ENCODE results near the gene DBI. TPM values are rescaled to one million over a fixed set of nuclear protein-coding genes. Genes with fewer than 3 reads are reported as not detected.

Gene DBI
- polyA plus RNA-seq, 1 of the 3 experiments (the other 2 are of a cell fraction): 150 TPM

DNA sequence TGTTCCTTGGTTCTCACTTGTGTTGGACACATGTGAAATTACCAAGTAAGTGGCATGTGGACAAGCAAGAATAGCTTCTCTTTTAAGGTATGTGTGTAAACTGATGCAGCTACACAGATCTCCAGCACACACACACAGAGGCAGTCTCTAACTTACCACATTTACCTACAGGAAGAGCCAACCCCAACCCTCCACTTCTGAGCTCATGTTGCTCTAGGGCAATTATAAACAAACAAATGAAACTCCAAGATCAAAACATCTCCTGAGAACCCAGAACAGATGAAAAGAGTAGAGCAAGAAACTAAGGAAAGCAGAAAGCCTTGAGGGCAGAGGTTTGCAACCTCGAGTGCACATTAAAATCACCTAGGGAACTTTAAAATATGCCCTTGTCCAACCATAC, 48.9 kb downstream of the DBI start:
- no peaks in the 10 kb centered on the region; the same call in 1 of the 2 replicates for H3K27me3 ChIP-seq (ENCODE audit: insufficient read depth)
- no peak overlapping the region for H3K9ac ChIP-seq
- TF ChIP-seq POLR2AphosphoS5 (IDR thresholded peaks at IDR 0.05; ENCODE audit: low read depth, low read length): no peak
- no peak for TF ChIP-seq MAX (IDR thresholded peaks at IDR 0.05; ENCODE audit: low read depth)
- no peak for TF ChIP-seq EZH2phosphoT487 (IDR thresholded peaks at IDR 0.05; ENCODE audit: borderline replicate concordance, low read depth)
- TF ChIP-seq NRF1 (IDR thresholded peaks at IDR 0.05; ENCODE audit: low read depth, low read length): no peak
- TF ChIP-seq, protein P1, sequence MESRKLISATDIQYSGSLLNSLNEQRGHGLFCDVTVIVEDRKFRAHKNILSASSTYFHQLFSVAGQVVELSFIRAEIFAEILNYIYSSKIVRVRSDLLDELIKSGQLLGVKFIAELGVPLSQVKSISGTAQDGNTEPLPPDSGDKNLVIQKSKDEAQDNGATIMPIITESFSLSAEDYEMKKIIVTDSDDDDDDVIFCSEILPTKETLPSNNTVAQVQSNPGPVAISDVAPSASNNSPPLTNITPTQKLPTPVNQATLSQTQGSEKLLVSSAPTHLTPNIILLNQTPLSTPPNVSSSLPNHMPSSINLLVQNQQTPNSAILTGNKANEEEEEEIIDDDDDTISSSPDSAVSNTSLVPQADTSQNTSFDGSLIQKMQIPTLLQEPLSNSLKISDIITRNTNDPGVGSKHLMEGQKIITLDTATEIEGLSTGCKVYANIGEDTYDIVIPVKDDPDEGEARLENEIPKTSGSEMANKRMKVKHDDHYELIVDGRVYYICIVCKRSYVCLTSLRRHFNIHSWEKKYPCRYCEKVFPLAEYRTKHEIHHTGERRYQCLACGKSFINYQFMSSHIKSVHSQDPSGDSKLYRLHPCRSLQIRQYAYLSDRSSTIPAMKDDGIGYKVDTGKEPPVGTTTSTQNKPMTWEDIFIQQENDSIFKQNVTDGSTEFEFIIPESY (IDR thresholded peaks at IDR 0.05; ENCODE audit: borderline replicate concordance, low read depth): no peak
- TF ChIP-seq FOXJ3 (CRISPR knock-in tag; IDR thresholded peaks at IDR 0.05): no peak
- no peak for TF ChIP-seq GATA2 (CRISPR knock-in tag; IDR thresholded peaks at IDR 0.05)
- TF ChIP-seq GABPA (IDR thresholded peaks at IDR 0.05; ENCODE audit: low read depth): no peak
- TF ChIP-seq USF2 (IDR thresholded peaks at IDR 0.05; ENCODE audit: borderline replicate concordance, low read depth, low read length): no peak
- no peak for TF ChIP-seq RAD21 (IDR thresholded peaks at IDR 0.05; ENCODE audit: low read length)
- H3K79me2 ChIP-seq (ENCODE audit: insufficient read depth): no peaks in the 10 kb centered on the region
- ChIA-PET CTCF (interaction anchor here (0.9 to 3.9 kb wide), 3 partner anchors 28 to 132 kb away, joined by 3 to 16 read pairs (median 3); no protein-coding TSS in a partner anchor), POLR2A (no interaction called here)
- H3F3A ChIP-seq (replicated peaks; ENCODE audit: insufficient read depth): no peaks in the 10 kb centered on the region
- no peak for DNase-seq
- H4K20me1 ChIP-seq (ENCODE audit: insufficient read depth): no peaks in the 10 kb centered on the region
- H3K27ac ChIP-seq (ENCODE audit: low read depth in 2 of 2, low read length in 1 of 2): no peak overlapping the region
- WGBS (ENCODE audit: low lambda C conversion rate): 6% methylated on average over 1 of the region's 1 CpG
- no peaks in the 10 kb centered on the region for H3K4me1 ChIP-seq (ENCODE audit: control insufficient read depth in 1 of 2, insufficient read depth in 2 of 2, low read depth in 1 of 2, low read length in 1 of 2)
- no peaks in the 10 kb centered on the region for H3K9me2 ChIP-seq
- H3K4me3 ChIP-seq (ENCODE audit: low read depth in 2 of 2, low read length in 1 of 2): no peak overlapping the region
- no peak overlapping the region for H3K4me2 ChIP-seq
- H3K36me3 ChIP-seq (replicated peaks in 1 of 2; ENCODE audit: control insufficient read depth in 1 of 2, insufficient read depth in 2 of 2, low read length in 1 of 2): no peaks in the 10 kb centered on the region
- H3K9me3 ChIP-seq: no peaks in the 10 kb centered on the region
- H2AFZ ChIP-seq (ENCODE audit: low read depth): no peak overlapping the region

DNA sequence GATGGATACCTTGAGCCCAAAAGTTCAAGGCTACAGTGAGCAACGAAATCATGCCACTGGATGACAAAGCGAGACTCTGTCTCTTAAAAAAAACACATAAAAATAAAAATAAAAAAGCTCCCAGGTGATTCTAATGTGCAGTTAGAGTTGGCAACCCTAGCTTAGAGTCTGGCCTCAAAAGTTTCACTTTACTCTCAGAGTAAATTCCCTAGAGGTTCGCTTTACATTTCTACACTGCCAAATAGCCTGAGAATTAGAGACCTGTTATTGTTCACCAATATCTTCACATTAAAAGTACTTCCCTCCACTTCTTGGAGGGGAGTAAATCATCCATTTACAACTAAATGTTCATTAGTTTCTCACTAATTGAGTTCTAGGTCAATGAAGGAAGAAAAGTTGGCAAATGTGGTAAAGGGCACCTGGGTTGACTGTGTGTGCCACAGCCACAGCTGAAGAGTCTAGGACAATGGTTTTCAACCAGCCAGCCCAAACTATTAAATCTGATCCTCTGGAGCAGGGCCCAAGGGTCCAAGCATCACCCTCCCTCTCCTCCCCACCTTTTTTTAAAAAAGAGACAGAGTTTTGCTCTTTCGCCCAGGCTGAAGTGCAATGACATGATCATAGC, 49.6 kb downstream of the DBI start:
- Histone ChIP-seq H3F3A (replicated peaks; ENCODE audit: insufficient read depth) (no peaks in the 10 kb centered on the region), H3K79me2 (ENCODE audit: insufficient read depth) (no peaks in the 10 kb centered on the region), H3K9ac (no peak overlapping the region), H3K27me3 (ENCODE audit: insufficient read depth) (no peaks in the 10 kb centered on the region; the same call in 1 of the 2 replicates), H3K4me2 (no peak overlapping the region), H3K9me3 (no peaks in the 10 kb centered on the region), H4K20me1 (ENCODE audit: insufficient read depth) (no peaks in the 10 kb centered on the region), H3K36me3 (replicated peaks in 1 of 2; ENCODE audit: control insufficient read depth in 1 of 2, insufficient read depth in 2 of 2, low read length in 1 of 2) (no peaks in the 10 kb centered on the region), H3K4me1 (ENCODE audit: control insufficient read depth in 1 of 2, insufficient read depth in 2 of 2, low read depth in 1 of 2, low read length in 1 of 2) (no peaks in the 10 kb centered on the region), H3K9me2 (no peaks in the 10 kb centered on the region), H3K27ac (ENCODE audit: low read depth in 2 of 2, low read length in 1 of 2) (no peak overlapping the region), H3K4me3 (ENCODE audit: low read depth in 2 of 2, low read length in 1 of 2) (no peak overlapping the region), H2AFZ (ENCODE audit: low read depth) (no peak overlapping the region)
- POLR2A ChIA-PET: no interaction called here
- CTCF ChIA-PET: interaction anchor here (0.9 to 3.9 kb wide), 3 partner anchors 60 to 226 kb away, joined by 3 to 16 read pairs (median 3); no protein-coding TSS in a partner anchor
- DNase-seq: no peak
- TF ChIP-seq FOXJ3 (CRISPR knock-in tag; IDR thresholded peaks at IDR 0.05): no peak
- 66% methylated on average over 4 of the region's 4 CpGs for WGBS (ENCODE audit: low lambda C conversion rate)

Measured in SK-N-SH (cell line).